C4-2B (cell line): Measurements from ENCODE around the gene ALX4.

ENCODE experiments used
- ZFX ChIP-seq: fragments of 450-650 bp; IDR thresholded peaks from 2 replicates; pipeline ENCODE4 v1.6.1; 2017
- TF ChIP-seq, protein P1 (sequence below): fragments of 450-650 bp; conservative IDR thresholded peaks from 2 replicates; pipeline ENCODE4 v1.5.1; 2017; ENCODE audit warnings: mild to moderate bottlenecking

DNA sequence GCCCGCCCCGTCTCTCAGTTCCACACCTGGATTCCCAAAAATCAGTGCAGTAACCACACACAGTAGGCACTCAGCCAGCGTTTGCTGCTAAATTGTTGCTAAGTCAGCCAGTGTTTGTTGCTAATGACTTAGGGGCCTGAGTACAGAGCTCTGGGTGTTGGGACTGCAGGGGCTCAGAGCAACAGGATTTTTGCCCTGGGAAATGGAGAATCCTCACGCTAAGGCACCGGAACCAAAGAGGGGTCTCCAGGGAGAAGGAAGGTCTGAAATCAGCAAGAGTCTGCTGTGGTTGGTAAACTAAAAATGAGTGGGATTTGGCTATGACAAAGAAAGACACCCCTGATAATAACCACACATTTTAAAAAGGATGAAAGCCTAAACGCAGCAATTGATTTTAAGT, 22.7 kb upstream of the ALX4 start:
- TF ChIP-seq, protein P1, sequence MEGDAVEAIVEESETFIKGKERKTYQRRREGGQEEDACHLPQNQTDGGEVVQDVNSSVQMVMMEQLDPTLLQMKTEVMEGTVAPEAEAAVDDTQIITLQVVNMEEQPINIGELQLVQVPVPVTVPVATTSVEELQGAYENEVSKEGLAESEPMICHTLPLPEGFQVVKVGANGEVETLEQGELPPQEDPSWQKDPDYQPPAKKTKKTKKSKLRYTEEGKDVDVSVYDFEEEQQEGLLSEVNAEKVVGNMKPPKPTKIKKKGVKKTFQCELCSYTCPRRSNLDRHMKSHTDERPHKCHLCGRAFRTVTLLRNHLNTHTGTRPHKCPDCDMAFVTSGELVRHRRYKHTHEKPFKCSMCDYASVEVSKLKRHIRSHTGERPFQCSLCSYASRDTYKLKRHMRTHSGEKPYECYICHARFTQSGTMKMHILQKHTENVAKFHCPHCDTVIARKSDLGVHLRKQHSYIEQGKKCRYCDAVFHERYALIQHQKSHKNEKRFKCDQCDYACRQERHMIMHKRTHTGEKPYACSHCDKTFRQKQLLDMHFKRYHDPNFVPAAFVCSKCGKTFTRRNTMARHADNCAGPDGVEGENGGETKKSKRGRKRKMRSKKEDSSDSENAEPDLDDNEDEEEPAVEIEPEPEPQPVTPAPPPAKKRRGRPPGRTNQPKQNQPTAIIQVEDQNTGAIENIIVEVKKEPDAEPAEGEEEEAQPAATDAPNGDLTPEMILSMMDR = no peak
- no peak for TF ChIP-seq ZFX
